MM.1S (cell line): ENCODE results near the gene NAALADL1.

ENCODE experiments used
- EZH2phosphoT487 ChIP-seq: fragments of 300-600 bp; sonication (generic); IDR thresholded peaks from 2 replicates; pipeline ENCODE4 v1.6.1; 2018; ENCODE audit warnings: antibody characterized with exemption, low read length
- TF ChIP-seq, protein P1 (sequence below): fragments of 300-600 bp; sonication (generic); IDR thresholded peaks from 2 replicates; pipeline ENCODE4 v1.5.1; 2016; ENCODE audit warnings: antibody characterized with exemption, low read length, mixed read lengths

DNA sequence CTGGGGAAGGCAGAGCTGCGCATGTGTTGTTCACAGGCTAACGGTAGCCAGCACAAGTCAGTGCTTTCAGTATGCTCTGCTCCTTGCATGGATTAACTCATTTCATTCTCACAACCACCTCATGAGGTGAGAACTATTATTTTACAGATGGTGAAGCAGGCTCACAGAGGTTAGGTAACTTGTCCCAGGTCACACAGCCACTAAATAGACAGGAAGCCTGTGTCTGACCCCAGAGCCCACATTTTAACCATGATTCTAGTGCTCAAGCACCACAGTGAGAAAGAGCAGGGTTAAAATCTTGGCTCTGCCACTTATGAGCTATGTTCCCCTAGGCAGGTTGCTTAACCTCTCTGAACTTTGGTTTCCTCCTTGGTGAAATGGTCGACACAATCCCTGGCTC lies 37.4 kb downstream of the NAALADL1 start:
- TF ChIP-seq, protein P1, sequence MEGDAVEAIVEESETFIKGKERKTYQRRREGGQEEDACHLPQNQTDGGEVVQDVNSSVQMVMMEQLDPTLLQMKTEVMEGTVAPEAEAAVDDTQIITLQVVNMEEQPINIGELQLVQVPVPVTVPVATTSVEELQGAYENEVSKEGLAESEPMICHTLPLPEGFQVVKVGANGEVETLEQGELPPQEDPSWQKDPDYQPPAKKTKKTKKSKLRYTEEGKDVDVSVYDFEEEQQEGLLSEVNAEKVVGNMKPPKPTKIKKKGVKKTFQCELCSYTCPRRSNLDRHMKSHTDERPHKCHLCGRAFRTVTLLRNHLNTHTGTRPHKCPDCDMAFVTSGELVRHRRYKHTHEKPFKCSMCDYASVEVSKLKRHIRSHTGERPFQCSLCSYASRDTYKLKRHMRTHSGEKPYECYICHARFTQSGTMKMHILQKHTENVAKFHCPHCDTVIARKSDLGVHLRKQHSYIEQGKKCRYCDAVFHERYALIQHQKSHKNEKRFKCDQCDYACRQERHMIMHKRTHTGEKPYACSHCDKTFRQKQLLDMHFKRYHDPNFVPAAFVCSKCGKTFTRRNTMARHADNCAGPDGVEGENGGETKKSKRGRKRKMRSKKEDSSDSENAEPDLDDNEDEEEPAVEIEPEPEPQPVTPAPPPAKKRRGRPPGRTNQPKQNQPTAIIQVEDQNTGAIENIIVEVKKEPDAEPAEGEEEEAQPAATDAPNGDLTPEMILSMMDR = no peak
- TF ChIP-seq EZH2phosphoT487 = no peak
